HCT116 (cell line): Measurements from ENCODE around the gene E2F6.

ENCODE experiments used
- EGR1 ChIP-seq: IDR thresholded peaks from 2 replicates; pipeline ENCODE4 v1.6.1; 2012; ENCODE audit warnings: low read depth
- POLR2A ChIP-seq: IDR thresholded peaks from 2 replicates; pipeline ENCODE4 v1.7.0; 2011; ENCODE audit warnings: borderline replicate concordance; ENCODE audit not compliant: insufficient read depth, insufficient read length; ENCODE audit errors: extremely low read depth
- POLR2AphosphoS5 ChIP-seq: IDR thresholded peaks from 2 replicates; pipeline ENCODE4 v1.6.1; 2011; ENCODE audit warnings: mild to moderate bottlenecking, low read depth, low read length, moderate library complexity
- RAD21 ChIP-seq: IDR thresholded peaks from 2 replicates; pipeline ENCODE4 v1.6.1; 2012; ENCODE audit warnings: low read depth, mild to moderate bottlenecking
- SIN3A ChIP-seq: IDR thresholded peaks from 2 replicates; pipeline ENCODE4 v1.6.1; 2012; ENCODE audit warnings: low read depth
- YY1 ChIP-seq: IDR thresholded peaks from 2 replicates; pipeline ENCODE4 v1.6.1; 2011; ENCODE audit warnings: low read length, low read depth, moderate library complexity, mild to moderate bottlenecking; ENCODE audit not compliant: insufficient replicate concordance; ENCODE audit errors: extremely low read depth
- ZFX ChIP-seq: fragments of 450-650 bp; IDR thresholded peaks from 2 replicates; pipeline ENCODE4 v1.6.1; 2017
- ZNF274 ChIP-seq: fragments of 200-500 bp; sonication (Bioruptor generic); IDR thresholded peaks from 2 replicates; pipeline ENCODE4 v1.6.1; 2014; ENCODE audit warnings: mild to moderate bottlenecking, low read depth, low read length, inconsistent platforms
- TF ChIP-seq, protein P1 (sequence below), 3 experiments: fragments of 200-600 bp in 1 of 3; sonication (generic) in 1 of 3; IDR thresholded peaks in 2 of 3; conservative IDR thresholded peaks in 1 of 3; 2 replicates each; pipeline ENCODE4 v1.5.1; 2012 to 2017; ENCODE audit warnings: low read depth in 2 of 3, low read length in 2 of 3, antibody characterized with exemption in 1 of 3, borderline replicate concordance in 1 of 3, control low read depth in 1 of 3, mild to moderate bottlenecking in 1 of 3, mixed read lengths in 1 of 3, mixed run types in 1 of 3, moderate library complexity in 1 of 3; ENCODE audit not compliant: insufficient read depth in 1 of 3

DNA sequence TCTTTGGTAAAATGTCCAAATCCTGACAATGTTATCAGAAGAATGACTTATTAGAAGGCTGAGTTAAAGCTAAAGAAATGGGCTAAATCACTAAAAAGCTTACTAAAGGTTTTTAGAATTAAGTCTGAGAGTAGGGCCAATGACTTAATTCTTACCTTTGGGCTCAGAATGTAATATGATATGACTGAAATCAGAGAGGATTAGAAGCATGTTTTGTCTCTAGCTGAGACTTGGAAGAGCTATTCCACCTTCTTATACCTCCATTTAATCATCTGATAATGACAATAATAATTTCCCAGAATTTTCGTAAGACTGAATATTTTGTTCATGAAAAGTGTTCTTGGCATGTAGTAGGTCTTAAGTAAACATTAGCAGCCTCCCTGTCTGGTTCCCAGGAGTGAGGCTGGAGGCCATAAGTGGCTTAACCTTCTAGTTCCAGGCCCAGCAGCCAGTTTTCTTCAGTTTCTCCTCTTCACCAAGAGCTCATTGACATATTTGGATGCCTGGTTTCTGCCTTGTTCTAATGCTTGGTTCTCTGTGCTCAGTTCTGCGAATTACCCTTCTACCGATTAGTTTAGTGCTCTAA, 25.5 kb upstream of the E2F6 start:
- TF ChIP-seq ZFX: no peak
- TF ChIP-seq RAD21: no peak
- TF ChIP-seq, protein P1, sequence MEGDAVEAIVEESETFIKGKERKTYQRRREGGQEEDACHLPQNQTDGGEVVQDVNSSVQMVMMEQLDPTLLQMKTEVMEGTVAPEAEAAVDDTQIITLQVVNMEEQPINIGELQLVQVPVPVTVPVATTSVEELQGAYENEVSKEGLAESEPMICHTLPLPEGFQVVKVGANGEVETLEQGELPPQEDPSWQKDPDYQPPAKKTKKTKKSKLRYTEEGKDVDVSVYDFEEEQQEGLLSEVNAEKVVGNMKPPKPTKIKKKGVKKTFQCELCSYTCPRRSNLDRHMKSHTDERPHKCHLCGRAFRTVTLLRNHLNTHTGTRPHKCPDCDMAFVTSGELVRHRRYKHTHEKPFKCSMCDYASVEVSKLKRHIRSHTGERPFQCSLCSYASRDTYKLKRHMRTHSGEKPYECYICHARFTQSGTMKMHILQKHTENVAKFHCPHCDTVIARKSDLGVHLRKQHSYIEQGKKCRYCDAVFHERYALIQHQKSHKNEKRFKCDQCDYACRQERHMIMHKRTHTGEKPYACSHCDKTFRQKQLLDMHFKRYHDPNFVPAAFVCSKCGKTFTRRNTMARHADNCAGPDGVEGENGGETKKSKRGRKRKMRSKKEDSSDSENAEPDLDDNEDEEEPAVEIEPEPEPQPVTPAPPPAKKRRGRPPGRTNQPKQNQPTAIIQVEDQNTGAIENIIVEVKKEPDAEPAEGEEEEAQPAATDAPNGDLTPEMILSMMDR (IDR thresholded peaks at IDR 0.05 in 2 of 3, conservative IDR thresholded peaks at IDR 0.05 in 1 of 3; ENCODE audit: borderline replicate concordance in 1 of 3, insufficient read depth in 1 of 3, low read depth in 2 of 3, low read length in 2 of 3): no peak
- TF ChIP-seq EGR1: no peak
- TF ChIP-seq POLR2A: no peak
- no peak for TF ChIP-seq YY1
- TF ChIP-seq POLR2AphosphoS5: no peak
- no peak for TF ChIP-seq SIN3A
- no peak for TF ChIP-seq ZNF274
